GM12878 (cell line): Measurements from ENCODE around the gene POLR3E. TPM values are rescaled to one million over a fixed set of nuclear protein-coding genes. Genes with fewer than 3 reads are reported as not detected.

Experiments
- ATAC-seq: fragments of 200-7000 bp; cut with Tn5 transposase; 3 replicates; pipeline ENCODE4 v1.9.1; 2020; ENCODE audit warnings: mild to moderate bottlenecking, moderate library complexity
- BruUV-seq: library from RNA; stranded (reverse); fragments of 400-500 nt; replicated peaks from 2 replicates; lab custom pipeline; 2021; lab: Mats Ljungman, UMichigan
- CTCF ChIA-PET: fragments of 300-600 bp; sonication (Branson Sonifier 250); formaldehyde crosslinking; extraction: SDS; loops from one replicate; lab custom pipeline; 2021; ENCODE audit warnings: inconsistent platforms; lab: Yijun Ruan, JAX
- POLR2A ChIA-PET: fragments of 350-600 bp; formaldehyde crosslinking; extraction: SDS; loops from one replicate; lab custom pipeline; 2021; ENCODE audit warnings: inconsistent platforms; lab: Charles Lee
- RAD21 ChIA-PET: fragments of 300-600 bp; sonication (Branson Sonifier 250); formaldehyde crosslinking; loops from one replicate; lab custom pipeline; 2023; ENCODE audit warnings: antibody characterized with exemption; ENCODE audit not compliant: unreplicated experiment; lab: Charles Lee
- SMC1A ChIA-PET: fragments of 300-600 bp; sonication (Branson Sonifier 250); formaldehyde crosslinking; loops from one replicate; lab custom pipeline; 2023; ENCODE audit not compliant: unreplicated experiment, uncharacterized antibody; lab: Charles Lee
- DNase-seq: peaks from one replicate; pipeline ENCODE4 v3.0.0-alpha.2; 2011; ENCODE audit warnings: low read depth, low spot score
- FAIRE-seq: peaks from 3 replicates; lab custom pipeline; 2011; peaks lifted over from hg19 to GRCh38; lab: Jason Lieb, UNC
- H2AFZ ChIP-seq: 2 replicates; pipeline ENCODE4 v1.6.0; 2011; ENCODE audit warnings: low read depth, low read length, control low read depth; ENCODE audit not compliant: control insufficient read depth
- H3K27ac ChIP-seq: 2 replicates; pipeline ENCODE4 v1.5.1; 2011; ENCODE audit warnings: control low read depth; ENCODE audit not compliant: control insufficient read depth, insufficient read depth
- H3K27me3 ChIP-seq, 2 experiments: replicated peaks in 1 of 2; 2 replicates each; pipeline versions ENCODE4 v1.6.0 to v1.6.1; 2011; ENCODE audit warnings: low read length in 1 of 2; ENCODE audit not compliant: control insufficient read depth in 2 of 2, insufficient read depth in 2 of 2
- H3K36me3 ChIP-seq, 2 experiments: 2 replicates each; pipeline ENCODE4 v1.5.1; 2011; ENCODE audit warnings: low read length in 1 of 2; ENCODE audit not compliant: control insufficient read depth in 2 of 2, insufficient read depth in 2 of 2
- H3K4me1 ChIP-seq: 2 replicates; pipeline ENCODE4 v1.6.1; 2011; ENCODE audit warnings: mild to moderate bottlenecking, low read length, moderate library complexity, mixed read lengths; ENCODE audit not compliant: control insufficient read depth, insufficient read depth
- H3K4me2 ChIP-seq: 2 replicates; pipeline ENCODE4 v1.6.0; 2011; ENCODE audit warnings: control low read depth; ENCODE audit not compliant: control insufficient read depth, insufficient read depth
- H3K4me3 ChIP-seq: fragments of 200-600 bp; sonication (generic); 2 replicates; pipeline ENCODE4 v1.5.1; 2016
- H3K79me2 ChIP-seq: 2 replicates; pipeline ENCODE4 v1.6.0; 2011; ENCODE audit warnings: low read length; ENCODE audit not compliant: control insufficient read depth, insufficient read depth
- H3K9ac ChIP-seq: 2 replicates; pipeline ENCODE4 v1.8.0; 2011; ENCODE audit warnings: low read length, control low read depth, mixed read lengths; ENCODE audit not compliant: control insufficient read depth, insufficient read depth
- H3K9me3 ChIP-seq: replicated peaks from 3 replicates; pipeline ENCODE4 v1.5.1; 2011; ENCODE audit warnings: mild to moderate bottlenecking, low read length; ENCODE audit not compliant: control insufficient read depth, insufficient read depth
- H4K20me1 ChIP-seq: 2 replicates; pipeline ENCODE4 v1.6.0; 2011; ENCODE audit not compliant: control insufficient read depth, insufficient read depth
- CBX5 ChIP-seq: sonication (generic); IDR thresholded peaks from 2 replicates; pipeline ENCODE4 v1.6.1; 2016; ENCODE audit warnings: low read depth, moderate library complexity, mild to moderate bottlenecking, inconsistent platforms
- JUNB ChIP-seq: IDR thresholded peaks from 2 replicates; pipeline ENCODE4 v1.6.1; 2016; ENCODE audit warnings: antibody characterized with exemption, mild to moderate bottlenecking
- KDM1A ChIP-seq: fragments of 200-600 bp; sonication (generic); IDR thresholded peaks from 2 replicates; pipeline ENCODE4 v1.6.1; 2016; ENCODE audit warnings: borderline replicate concordance
- MXI1 ChIP-seq: fragments of 150-350 bp; IDR thresholded peaks from 2 replicates; pipeline ENCODE4 v1.6.1; 2011; ENCODE audit warnings: low read depth, mild to moderate bottlenecking, inconsistent platforms, low read length, improper control_type of control experiment
- NFYB ChIP-seq: IDR thresholded peaks from 2 replicates; pipeline ENCODE4 v1.6.1; 2011; ENCODE audit warnings: low read depth, mild to moderate bottlenecking, low read length, improper control_type of control experiment, moderate library complexity; ENCODE audit not compliant: insufficient read depth
- NRF1 ChIP-seq: conservative IDR thresholded peaks from 2 replicates; pipeline ENCODE4 v1.6.1; 2011; ENCODE audit warnings: mild to moderate bottlenecking, low read depth, low read length, improper control_type of control experiment
- POLR2AphosphoS2 ChIP-seq: IDR thresholded peaks from 2 replicates; pipeline ENCODE4 v1.6.1; 2011; ENCODE audit warnings: low read depth, mild to moderate bottlenecking, low read length, improper control_type of control experiment, moderate library complexity
- RB1 ChIP-seq: fragments of 450-650 bp; formaldehyde crosslinking; IDR thresholded peaks from 2 replicates; pipeline ENCODE4 v1.6.1; 2017; ENCODE audit warnings: mild to moderate bottlenecking, borderline replicate concordance
- SIN3A ChIP-seq: IDR thresholded peaks from 2 replicates; pipeline ENCODE4 v1.6.1; 2012; ENCODE audit warnings: low read depth, low read length, improper control_type of control experiment
- STAT1 ChIP-seq: fragments of 450-650 bp; conservative IDR thresholded peaks from 2 replicates; pipeline ENCODE4 v1.6.1; 2014; ENCODE audit warnings: antibody characterized with exemption, mild to moderate bottlenecking
- ZSCAN29 ChIP-seq: fragments of 450-650 bp; IDR thresholded peaks from 2 replicates; pipeline ENCODE4 v1.6.1; 2017; ENCODE audit warnings: mild to moderate bottlenecking, moderate library complexity
- ZZZ3 ChIP-seq: IDR thresholded peaks from 2 replicates; pipeline ENCODE4 v1.6.1; 2011; ENCODE audit warnings: low read depth; ENCODE audit not compliant: control insufficient read depth, insufficient read length
- WGBS: methylation state at CpG from one replicate; pipeline ENCODE4 v1.1.6; 2016; ENCODE audit warnings: low lambda C conversion rate; ENCODE audit not compliant: insufficient replicate concordance, insufficient coverage; ENCODE audit errors: missing lambda C conversion rate; 5-methylcytosine and 5-hydroxymethylcytosine counted together
- in situ Hi-C: fragments of 300-500 bp; cut with MboI; formaldehyde crosslinking; loops from 9 replicates; pipeline ENCODE4 v1.14.3; 2018; ENCODE audit warnings: mixed read lengths
- intact Hi-C: fragments of 100-400 bp; cut with micrococcal nuclease; formaldehyde crosslinking; loops from one replicate; pipeline ENCODE4 v1.14.2; 2022; ENCODE audit not compliant: unreplicated experiment
- polyA plus RNA-seq, 11 experiments: library from polyadenylated mRNA; depleted of rRNA in 4 of 11; unstranded in 6 of 11; stranded (reverse) in 5 of 11; fragments of >200 nt; fragmentation: Nextera tagmentation in 4 of 11; fragmentation: Illumina TruSeq in 1 of 11; extraction: Ambion mirVana in 4 of 11; extraction: Trizol in 1 of 11; gene quantifications; 1 replicate in 1 of 11; 2 replicates in 10 of 11; pipeline versions ENCODE4 v1.2.1 to v1.2.3, GENCODE V29; 2011 to 2016; ENCODE audit warnings: inconsistent platforms in 2 of 11, missing spikeins in 2 of 11, low read depth in 1 of 11
- total RNA-seq, 4 experiments: library from RNA; depleted of rRNA in 3 of 4; stranded (reverse); fragments of >200 nt in 3 of 4; fragmentation: Illumina TruSeq in 1 of 4; extraction: Trizol in 1 of 4; gene quantifications; 2 replicates each; pipeline versions ENCODE4 v1.2.1 to v1.2.3, GENCODE V29; 2013 to 2021

POLR3E gene
- total and polyA plus RNA-seq, 10 of the 15 experiments (the other 5 are each of a cell fraction or from before 2014, with no cell fraction given), result 11.1 to 79.5 (median 39.7) TPM

DNA sequence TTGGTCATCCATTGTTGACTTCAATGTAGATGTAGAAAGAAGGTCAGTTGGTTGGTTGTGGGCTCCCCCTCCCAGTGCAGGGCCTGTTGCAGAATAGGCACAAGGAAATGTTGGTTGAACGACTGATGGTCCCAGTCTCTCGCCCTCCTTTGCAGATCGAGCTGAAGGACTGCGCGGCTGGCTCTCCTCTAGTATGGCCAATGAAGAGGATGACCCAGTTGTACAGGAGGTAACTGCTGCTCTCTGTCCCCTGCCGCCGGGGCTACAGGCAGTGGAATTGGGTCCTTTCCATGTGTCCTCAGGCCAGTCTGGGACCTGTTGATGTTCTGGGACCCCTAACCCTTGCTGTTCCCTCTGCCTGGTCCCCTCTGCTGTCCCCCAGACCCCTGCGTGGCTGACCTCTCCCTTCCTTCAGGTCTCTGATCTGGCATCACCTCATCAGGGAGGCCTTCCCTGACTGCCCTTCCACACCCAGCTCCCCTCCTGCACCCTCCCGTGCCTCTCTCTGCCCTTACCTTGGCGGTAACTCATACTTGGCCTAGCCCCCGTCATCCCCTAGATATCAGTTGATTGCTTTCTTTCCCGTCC lies 5.7 kb downstream of the POLR3E start:
- in situ Hi-C loops, result loop anchor here (25.0 kb wide), 1 partner anchor 259 kb away; no protein-coding TSS in a partner anchor
- Histone ChIP-seq H4K20me1 (peaks cover 8% of the 10 kb centered on the region; the same call in 1 of the 2 replicates), H3K36me3 (peaks cover 6 to 25% of the 10 kb centered on the region in 2 experiments; a peak in 3 of 4 replicates), H3K9ac (no peak overlapping the region), H3K79me2 (peaks cover 23% of the 10 kb centered on the region), H3K4me3 (no peak overlapping the region), H3K27me3 (no peaks in the 10 kb centered on the region), H3K27ac (no peak overlapping the region), H3K9me3 (no peaks in the 10 kb centered on the region), H3K4me1 (peaks cover 9% of the 10 kb centered on the region), H2AFZ (no peak overlapping the region), H3K4me2 (no peak overlapping the region)
- no peak for ATAC-seq
- intact Hi-C loops, result no loop called here
- CTCF ChIA-PET, result no interaction called here
- SMC1A ChIA-PET, result interaction anchor here (2.7 kb wide), 1 partner anchor 95 kb away, joined by 10 read pairs; no protein-coding TSS in a partner anchor
- POLR2A ChIA-PET, result no interaction called here
- RAD21 ChIA-PET, result no interaction called here
- WGBS, result 89% methylated on average over 12 of the region's 12 CpGs
- no peak for DNase-seq
- no TSS peak for BruUV-seq
- TF ChIP-seq POLR2AphosphoS2 (no peak), NRF1 (no peak), MXI1 (no peak)
- FAIRE-seq, result no peak

- no peaks in the 10 kb centered on the region for H3K9me3 ChIP-seq
- RAD21 ChIA-PET, result interaction anchor here (1.7 kb wide), 1 partner anchor 108 kb away, joined by 5 read pairs; no protein-coding TSS in a partner anchor
- no peak overlapping the region for H3K9ac ChIP-seq
- FAIRE-seq, result no peak
- SMC1A ChIA-PET, result interaction anchor here (0.6 to 1.5 kb wide), 2 partner anchors 11 to 33 kb away, joined by 3 read pairs; no protein-coding TSS in a partner anchor
- intact Hi-C loops, result no loop called here
- H2AFZ ChIP-seq, result no peak overlapping the region
- WGBS, result 98% methylated on average over 4 of the region's 4 CpGs
- BruUV-seq, result no TSS peak
- no peak overlapping the region for H3K27ac ChIP-seq
- H3K27me3 ChIP-seq, result no peaks in the 10 kb centered on the region
- ATAC-seq, result no peak
- H3K4me2 ChIP-seq, result no peak overlapping the region
- POLR2A ChIA-PET, result no interaction called here
- no peak for DNase-seq
- no peak overlapping the region for H3K4me3 ChIP-seq
- H3K79me2 ChIP-seq, result peaks cover 16% of the 10 kb centered on the region
- H4K20me1 ChIP-seq, result peaks cover 8% of the 10 kb centered on the region; the same call in 1 of the 2 replicates
- peaks cover 9 to 36% of the 10 kb centered on the region in 2 experiments; a peak in 3 of 4 replicates for H3K36me3 ChIP-seq
- peaks cover 9% of the 10 kb centered on the region for H3K4me1 ChIP-seq
- TF ChIP-seq ZZZ3, result no peak
- no peak for TF ChIP-seq NFYB
- TF ChIP-seq SIN3A, result no peak
- no peak for TF ChIP-seq JUNB
- TF ChIP-seq ZSCAN29, result no peak
- no peak for TF ChIP-seq STAT1
- no peak for TF ChIP-seq CBX5
- no peak for TF ChIP-seq KDM1A
- no peak for TF ChIP-seq RB1
- no peak for TF ChIP-seq MXI1
- TF ChIP-seq, all 136 proteins: peak for 0
- in situ Hi-C loops, result loop anchor here (25.0 kb wide), 1 partner anchor 258 kb away; no protein-coding TSS in a partner anchor
- CTCF ChIA-PET, result no interaction called here
Observed at GRCh38 chr16:22304411-22304810, 7.2 kb downstream of the POLR3E start.
